GM13977 (cell line): ENCODE results near the gene SMAD1.

ENCODE experiments used
- DNase-seq: peaks from one replicate; pipeline ENCODE4 v3.0.0; 2012; ENCODE audit warnings: low spot score
- CTCF ChIP-seq: IDR thresholded peaks from 2 replicates; pipeline ENCODE4 v1.5.1; 2012; ENCODE audit warnings: mild to moderate bottlenecking, control low read depth; ENCODE audit not compliant: insufficient read depth; ENCODE audit errors: extremely low read depth, missing control alignments
- in situ Hi-C: fragments of 300-500 bp; cut with MboI; formaldehyde crosslinking; loops from one replicate; pipeline ENCODE4 v1.12.0; 2022; ENCODE audit warnings: low sequenced_read_pairs, low pct_unique_long_range_greater_than_20kb, mixed read lengths, inconsistent platforms; ENCODE audit not compliant: unreplicated experiment

SMAD1 gene

GRCh38 chr4:145486603-145487002 lies 5.0 kb downstream of the SMAD1 start:
- no peak for DNase-seq
- TF ChIP-seq CTCF, result no peak
- in situ Hi-C loops, result no loop called here

GRCh38 chr4:145487631-145488030 lies 6.0 kb downstream of the SMAD1 start:
- no peak for TF ChIP-seq CTCF
- DNase-seq, result peak; percentile 78
- in situ Hi-C loops, result no loop called here

GRCh38 chr4:145488310-145488709 lies 6.7 kb downstream of the SMAD1 start:
- TF ChIP-seq CTCF, result no peak
- DNase-seq, result no peak
- in situ Hi-C loops, result no loop called here

GRCh38 chr4:145489556-145489955 lies 7.9 kb downstream of the SMAD1 start:
- TF ChIP-seq CTCF, result no peak
- in situ Hi-C loops, result no loop called here
- no peak for DNase-seq

GRCh38 chr4:145490361-145490760 lies 8.7 kb downstream of the SMAD1 start:
- TF ChIP-seq CTCF, result no peak
- in situ Hi-C loops, result no loop called here
- no peak for DNase-seq

GRCh38 chr4:145490796-145491195 lies 9.1 kb downstream of the SMAD1 start:
- in situ Hi-C loops, result no loop called here
- no peak for TF ChIP-seq CTCF
- DNase-seq, result no peak

GRCh38 chr4:145492376-145492775 lies 10.7 kb downstream of the SMAD1 start:
- no peak for TF ChIP-seq CTCF
- DNase-seq, result no peak
- in situ Hi-C loops, result no loop called here
